ENCODE results near the gene NEK6. TPM values are rescaled to one million over a fixed set of nuclear protein-coding genes. Genes with fewer than 3 reads are reported as not detected.

The NEK6 gene
- total and polyA plus RNA-seq, 8 donors: 38.4 to 132 (median 45.0) TPM

DNA sequence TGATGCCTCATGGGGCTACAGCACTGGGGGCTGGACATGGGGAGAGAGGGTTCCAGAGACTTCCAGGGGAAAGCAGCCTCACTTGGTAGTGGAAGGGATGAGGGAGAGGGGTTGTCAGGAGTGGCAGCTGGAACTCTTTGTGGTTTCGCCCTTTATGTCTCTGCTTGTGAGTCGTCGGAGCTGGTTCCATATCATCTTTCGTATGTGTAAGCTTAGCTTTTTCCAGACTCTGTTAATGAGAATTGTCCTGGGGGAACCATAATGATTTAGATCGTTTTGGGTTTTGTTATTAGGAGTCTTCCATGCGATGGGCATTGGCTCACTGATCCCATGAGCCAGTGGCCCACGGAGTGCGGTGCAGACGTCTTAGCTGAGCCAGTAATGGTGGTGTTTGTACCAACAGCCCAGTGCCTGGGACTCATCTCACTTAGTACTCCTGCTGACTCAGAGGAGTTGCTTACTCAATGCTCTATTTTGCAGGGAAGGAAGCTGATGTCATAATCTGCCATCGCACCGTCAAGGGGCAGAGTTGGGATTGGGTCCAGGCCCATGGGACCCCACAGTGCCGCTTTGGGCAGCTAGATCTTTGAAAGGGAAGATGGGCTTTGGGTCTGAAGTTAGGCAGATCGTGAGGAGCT is 48.5 kb downstream of the NEK6 start:
- H3K4me3 ChIP-seq: no peak overlapping the region
- H3K36me3 ChIP-seq: peaks cover 0 to 78% of the 10 kb centered on the region in 2 donors
- TF ChIP-seq CTCF (IDR thresholded peaks at IDR 0.05): no peak
- DNase-seq: no peak
- H3K27me3 ChIP-seq: no peaks in the 10 kb centered on the region
- peaks cover 0 to 20% of the 10 kb centered on the region in 2 donors for H3K4me1 ChIP-seq
- intact Hi-C loops (cut with DNase I): no loop called here
- H3K27ac ChIP-seq: peak overlapping the region in 1 of 2 donors; percentile 13
- ATAC-seq: peak; percentile 25
- H3K9me3 ChIP-seq: no peaks in the 10 kb centered on the region

DNA sequence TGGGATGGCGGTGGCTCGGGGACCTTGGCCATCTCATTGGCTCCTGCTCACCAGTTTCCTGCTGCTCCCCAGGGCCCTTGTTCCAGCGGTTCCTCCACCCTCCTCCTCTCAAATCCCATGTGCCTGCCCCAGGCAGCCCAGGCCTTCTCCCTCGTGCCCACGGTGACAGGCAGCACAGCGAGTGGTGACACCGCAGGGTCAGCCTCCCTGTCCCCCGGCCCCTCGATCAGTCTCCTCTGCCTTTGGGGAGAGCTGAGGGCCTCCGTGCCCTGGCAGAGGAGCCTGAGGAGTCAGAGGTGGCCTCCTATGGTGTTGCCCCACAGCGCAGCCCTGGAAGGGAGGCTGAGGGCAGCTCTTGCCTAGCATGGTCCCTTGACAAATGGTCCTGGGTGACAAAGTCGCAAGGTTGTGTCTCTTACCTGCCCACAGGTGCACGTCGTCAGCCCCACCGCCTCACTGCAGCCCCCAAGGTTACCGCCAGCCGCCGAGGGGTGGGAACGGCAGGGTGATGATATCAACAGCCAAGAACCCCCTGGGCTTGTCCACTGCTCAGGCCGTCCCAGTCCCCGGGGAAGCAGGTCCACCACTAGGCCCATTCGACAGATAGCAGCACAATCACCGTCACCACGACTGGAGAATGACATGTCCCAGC is 49.8 kb downstream of the NEK6 start:
- H3K4me3 ChIP-seq: no peak overlapping the region
- DNase-seq: no peak
- H3K27me3 ChIP-seq: no peaks in the 10 kb centered on the region
- no peak for ATAC-seq
- peaks cover 0 to 77% of the 10 kb centered on the region in 2 donors for H3K36me3 ChIP-seq
- TF ChIP-seq CTCF (IDR thresholded peaks at IDR 0.05): no peak
- H3K9me3 ChIP-seq: no peaks in the 10 kb centered on the region
- H3K27ac ChIP-seq: no peak overlapping the region
- H3K4me1 ChIP-seq: peaks cover 0 to 20% of the 10 kb centered on the region in 2 donors
- intact Hi-C loops (cut with DNase I): no loop called here

DNA sequence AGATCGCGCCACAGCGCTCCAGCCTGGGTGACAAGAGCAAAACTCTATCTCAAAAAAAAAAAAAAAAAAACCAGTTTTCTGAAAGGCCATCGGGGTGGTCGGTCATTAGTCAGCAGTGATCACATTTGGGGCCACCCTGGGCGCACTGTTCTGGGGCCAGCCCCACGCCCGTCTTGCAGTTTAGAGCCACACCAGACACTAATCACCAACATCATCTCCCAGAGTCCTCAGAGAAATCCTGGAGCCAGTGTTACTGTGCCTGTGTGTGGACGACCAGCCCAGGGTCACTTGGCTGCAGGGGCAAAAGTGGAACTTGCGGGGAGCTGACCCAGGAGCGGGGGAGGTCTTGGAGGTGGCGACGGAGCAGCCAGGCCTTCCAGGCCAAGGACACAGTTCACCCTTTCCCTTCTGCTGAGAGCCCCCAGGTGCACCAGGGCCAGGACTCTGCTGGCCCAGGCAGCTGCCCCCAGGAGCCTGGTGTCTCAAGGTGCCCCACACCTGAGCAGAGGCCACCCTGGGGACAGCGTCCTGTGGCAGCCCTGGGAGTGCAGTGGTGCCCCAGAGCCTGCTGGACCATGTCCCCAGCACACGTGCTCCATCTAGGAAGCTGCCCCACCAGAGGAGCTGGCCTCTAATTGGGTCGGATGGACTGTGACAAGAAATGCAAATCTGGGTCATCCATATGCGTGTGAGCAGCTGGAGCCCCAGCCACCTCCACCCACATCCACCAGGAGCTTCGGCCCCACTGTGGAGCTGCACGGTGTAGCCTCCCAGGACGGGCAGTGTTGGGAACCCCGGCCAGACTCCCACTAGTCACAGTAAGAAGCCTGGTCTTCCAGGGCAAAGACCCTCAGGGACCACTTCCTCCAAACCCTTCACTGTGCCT is 51.1 kb downstream of the NEK6 start:
- DNase-seq: no peak
- no peaks in the 10 kb centered on the region for H3K9me3 ChIP-seq
- intact Hi-C loops (cut with DNase I): no loop called here
- H3K36me3 ChIP-seq: peaks cover 0 to 77% of the 10 kb centered on the region in 2 donors
- H3K4me1 ChIP-seq: peaks cover 0 to 20% of the 10 kb centered on the region in 2 donors
- no peak overlapping the region for H3K27ac ChIP-seq
- H3K27me3 ChIP-seq: no peaks in the 10 kb centered on the region
- no peak for TF ChIP-seq CTCF (IDR thresholded peaks at IDR 0.05)
- no peak for ATAC-seq
- H3K4me3 ChIP-seq: no peak overlapping the region

DNA sequence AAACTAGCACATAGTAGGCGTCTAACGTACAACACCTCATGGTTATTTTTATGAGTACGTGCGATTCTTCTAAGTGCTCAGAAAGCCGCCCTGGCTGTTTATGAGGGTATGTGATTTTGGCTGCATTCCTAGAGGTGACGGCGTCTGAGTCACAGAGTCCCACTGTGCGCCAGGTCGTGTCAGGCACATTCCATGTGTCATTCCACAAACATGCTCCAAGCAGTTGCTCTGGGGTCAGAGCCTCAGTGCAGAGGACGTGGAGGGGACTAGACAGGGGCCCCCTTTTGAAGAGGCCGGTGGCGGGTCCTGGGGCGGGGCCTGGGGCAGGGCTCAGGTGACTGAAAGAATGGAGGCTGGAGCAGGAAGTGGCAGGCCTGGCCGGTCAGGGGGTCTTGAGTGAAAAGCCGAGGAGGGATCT is 51.9 kb downstream of the NEK6 start:
- H3K4me1 ChIP-seq: peaks cover 0 to 20% of the 10 kb centered on the region in 2 donors
- H3K9me3 ChIP-seq: no peaks in the 10 kb centered on the region
- H3K27ac ChIP-seq: no peak overlapping the region
- no peaks in the 10 kb centered on the region for H3K27me3 ChIP-seq
- no peak overlapping the region for H3K4me3 ChIP-seq
- intact Hi-C loops (cut with DNase I): no loop called here
- no peak for DNase-seq
- no peak for TF ChIP-seq CTCF (IDR thresholded peaks at IDR 0.05)
- H3K36me3 ChIP-seq: peaks cover 0 to 77% of the 10 kb centered on the region in 2 donors
- peak; percentile 69 for ATAC-seq

DNA sequence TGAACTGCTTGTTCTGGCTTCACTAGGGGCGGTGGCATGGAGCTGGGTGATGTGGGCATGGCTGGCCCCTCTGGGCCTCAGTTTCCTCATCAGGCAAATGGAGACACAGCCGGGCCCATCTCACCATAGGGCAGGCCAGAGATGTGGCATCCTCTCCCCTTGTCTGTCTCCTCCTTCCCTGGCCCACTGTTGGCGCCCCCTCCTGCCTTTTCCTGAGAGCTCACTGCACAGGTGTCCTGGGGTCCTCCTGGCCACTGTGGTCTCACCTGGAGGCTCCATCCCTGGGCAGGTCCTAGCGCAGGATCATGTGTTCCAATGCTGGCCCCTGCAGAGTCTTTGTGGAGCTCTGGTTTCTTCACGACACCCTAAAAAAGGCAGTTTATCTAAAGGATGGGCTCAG is 53.5 kb downstream of the NEK6 start:
- intact Hi-C loops (cut with DNase I): no loop called here
- TF ChIP-seq CTCF (IDR thresholded peaks at IDR 0.05): no peak
- no peak for DNase-seq
- Histone ChIP-seq H3K27me3 (no peaks in the 10 kb centered on the region), H3K9me3 (no peaks in the 10 kb centered on the region), H3K4me1 (peaks cover 0 to 4% of the 10 kb centered on the region in 2 donors), H3K4me3 (no peak overlapping the region), H3K36me3 (peaks cover 0 to 89% of the 10 kb centered on the region in 2 donors), H3K27ac (no peak overlapping the region)
- no peak for ATAC-seq

Data from left lung (tissue), 10 donors.